Stimulated activated CD4-positive, alpha-beta T cell treated with anti-CD3 and anti-CD28 coated beads, Interleukin-12 subunit alpha, Interleukin-12 subunit beta, amount 100 ng/mL, for 4 hours (primary cell): Measurements from ENCODE around the gene MAD1L1.
"Not testable (repeated sequence)": the region's sequence is repeated elsewhere in the genome, so short reads cannot be mapped to it uniquely, and the experiment has no call there.

ENCODE experiments used
- DNase-seq: peaks from one replicate; pipeline ENCODE4 v3.0.0-alpha.2; 2020

The MAD1L1 gene

GRCh38 chr7:1823376-1824150 is 409.2 kb downstream of the MAD1L1 start:
- no peak for DNase-seq

DNA sequence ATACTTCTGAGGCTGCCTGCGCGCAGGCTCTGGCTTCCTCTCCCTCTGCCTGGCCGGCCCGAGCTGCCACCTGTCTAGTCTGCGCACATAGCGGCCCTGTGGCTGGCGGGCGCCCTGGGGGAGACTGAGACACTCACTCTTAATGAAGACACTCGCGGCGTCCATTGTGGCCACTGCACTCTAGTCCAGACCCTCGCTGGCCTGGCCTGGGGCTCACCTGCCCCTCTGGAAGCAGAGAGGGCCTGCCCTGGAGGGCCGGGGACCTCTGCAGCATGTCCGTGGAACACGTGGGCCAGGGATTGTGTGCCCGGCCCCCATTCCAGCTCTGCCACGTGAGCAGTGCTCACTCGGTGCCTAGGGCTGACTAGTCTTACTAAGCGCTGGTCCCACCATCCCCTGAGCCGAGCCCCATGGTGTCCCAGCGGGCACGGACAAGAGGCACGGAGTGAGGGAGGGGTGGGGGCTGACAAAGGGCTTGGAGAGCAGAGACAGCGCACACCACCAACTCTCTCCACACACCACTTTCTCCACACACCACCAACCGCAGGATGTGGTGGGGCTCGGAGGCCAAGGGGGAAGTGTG is 413.4 kb downstream of the MAD1L1 start:
- no peak for DNase-seq

DNA sequence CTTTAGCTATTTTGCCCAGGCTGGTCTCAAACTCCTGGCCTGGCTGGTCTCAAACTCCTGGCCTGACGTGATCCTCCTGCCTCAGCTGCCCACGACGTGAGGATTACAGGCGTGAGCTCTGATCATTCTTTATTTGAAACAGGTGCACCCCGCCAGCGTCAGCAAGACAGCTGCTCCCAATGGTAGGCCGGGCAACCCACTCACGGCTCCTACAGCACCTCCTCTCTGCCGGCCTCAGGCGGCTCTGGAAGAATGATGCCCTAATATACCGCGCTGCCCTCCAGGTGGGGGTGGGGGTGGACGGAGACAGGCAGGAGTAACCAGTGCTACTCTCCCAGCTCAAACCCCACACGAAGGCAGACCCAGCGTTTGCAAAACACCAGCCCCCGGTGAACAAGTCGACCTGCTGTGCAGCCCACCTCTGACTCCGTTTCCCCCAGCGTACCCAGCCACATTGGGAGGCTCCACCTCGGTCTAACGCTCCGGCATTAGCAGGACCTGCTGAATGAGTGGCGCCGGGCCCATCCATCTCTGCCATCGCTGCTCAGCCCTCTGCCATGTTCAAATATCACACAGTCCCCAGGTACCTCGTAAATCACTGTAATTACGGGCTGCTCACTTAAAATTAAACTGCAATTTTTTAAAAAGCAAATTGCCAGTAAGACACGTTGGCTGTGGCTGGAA is 414.0 kb downstream of the MAD1L1 start:
- no peak for DNase-seq

GRCh38 chr7:1817061-1817712 is 415.6 kb downstream of the MAD1L1 start:
- no peak for DNase-seq

DNA sequence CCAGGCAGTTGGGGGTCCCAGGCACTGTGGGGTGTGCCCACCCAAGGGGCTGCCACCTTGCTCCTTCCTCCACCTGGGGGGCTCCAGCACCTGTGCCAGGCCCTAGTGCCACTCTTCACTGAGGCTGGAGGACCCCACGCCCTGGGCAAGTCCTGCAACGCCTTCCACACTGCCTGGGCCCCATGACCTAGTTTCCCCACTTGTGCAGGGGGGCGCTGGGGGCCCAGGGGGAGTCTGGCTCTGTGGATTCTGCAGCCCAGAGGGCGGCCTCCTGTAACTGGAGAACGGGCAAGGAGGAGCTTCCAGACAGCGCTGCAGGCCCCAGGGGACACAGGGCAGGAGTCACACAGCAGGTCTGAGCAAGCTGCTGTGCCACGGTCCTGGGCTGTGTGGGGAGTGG is 416.3 kb downstream of the MAD1L1 start:
- not testable (repeated sequence) for DNase-seq

- not testable (repeated sequence) for DNase-seq
Measured at GRCh38 chr7:1815551-1816281, 417.0 kb downstream of the MAD1L1 start.

GRCh38 chr7:1815051-1815481 is 417.7 kb downstream of the MAD1L1 start:
- no peak for DNase-seq

DNA sequence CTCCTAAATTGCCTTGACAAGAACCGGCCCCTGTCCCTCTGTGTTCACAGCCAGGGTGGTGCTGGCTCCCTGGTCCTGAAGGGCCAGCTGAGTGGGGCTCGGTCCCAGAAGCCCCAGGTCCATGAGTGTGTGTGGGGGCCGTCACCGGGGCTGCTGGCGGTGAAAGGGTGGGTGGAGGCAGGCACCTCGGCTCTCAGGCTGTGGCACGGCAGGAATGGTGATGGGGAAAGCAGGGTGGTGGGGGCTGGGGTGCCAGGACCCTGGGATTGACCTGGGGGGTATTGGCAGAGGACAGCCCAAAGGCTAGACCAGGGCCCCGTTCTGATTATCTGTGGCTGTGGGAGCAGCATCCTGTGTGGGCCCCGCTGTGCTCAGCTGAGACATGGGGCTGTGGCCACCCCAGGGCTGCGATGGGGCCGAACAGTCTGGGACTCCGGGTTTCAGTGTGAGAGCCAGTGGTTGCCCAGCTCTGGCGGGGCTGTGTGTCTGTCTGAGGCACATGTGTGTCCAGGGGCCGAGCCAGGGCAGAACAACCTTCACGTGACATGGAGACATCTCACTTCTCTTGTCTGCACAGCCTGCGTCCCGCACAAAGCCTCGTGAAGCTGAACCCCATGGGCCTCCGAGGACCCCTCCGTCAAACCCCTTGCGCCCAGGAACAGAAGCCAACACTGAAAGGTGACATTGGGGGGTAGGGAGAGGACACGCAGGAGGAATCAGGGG is 418.5 kb downstream of the MAD1L1 start:
- no peak for DNase-seq

- no peak for DNase-seq
Measured at GRCh38 chr7:1813394-1814088, 419.2 kb downstream of the MAD1L1 start.

DNA sequence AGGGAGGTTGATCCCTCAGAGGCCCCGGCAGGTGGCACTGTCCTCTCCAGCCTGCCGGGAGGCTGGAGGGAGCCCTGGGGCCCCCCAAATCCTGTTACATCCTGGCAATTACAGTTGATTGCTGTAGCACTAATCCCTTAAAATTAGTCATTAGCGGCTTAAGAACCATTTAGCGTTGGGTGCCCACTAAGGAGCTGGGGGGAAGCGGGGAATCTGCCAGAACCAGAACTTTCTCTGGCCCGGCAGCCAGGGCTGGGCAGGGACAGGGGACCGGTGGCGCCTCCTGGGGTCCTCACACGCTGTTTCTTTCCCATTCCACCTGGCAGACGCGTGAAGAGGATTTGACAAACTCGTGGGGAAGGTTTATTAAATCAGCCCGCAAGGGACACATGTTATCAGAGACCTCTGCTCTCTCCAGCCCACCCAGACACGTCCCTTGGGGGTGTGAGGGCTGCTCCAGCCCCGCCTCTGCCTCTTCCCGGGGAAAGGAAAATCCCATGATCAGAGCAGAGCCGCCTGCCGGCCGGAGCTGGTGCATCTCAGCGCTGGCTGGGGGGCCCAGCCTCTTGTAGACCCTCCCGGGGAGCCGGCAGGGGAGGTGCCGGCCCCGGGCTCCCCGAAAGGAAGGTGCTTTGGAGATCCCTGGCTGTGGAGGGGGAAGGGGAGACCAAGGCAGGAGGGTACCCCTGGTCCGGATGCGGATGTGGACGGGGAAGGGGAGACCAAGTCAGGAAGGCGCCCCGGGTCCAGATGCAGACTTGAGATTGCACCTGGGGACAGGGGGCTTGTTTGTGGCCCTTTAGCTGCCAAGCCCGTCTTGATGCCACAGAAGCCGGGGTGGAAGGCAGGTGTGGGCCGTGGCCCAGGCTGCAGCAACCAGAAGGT is 420.0 kb downstream of the MAD1L1 start:
- DNase-seq, result no peak

- no peak for DNase-seq
Measured at GRCh38 chr7:1811850-1812508, 420.8 kb downstream of the MAD1L1 start.

DNA sequence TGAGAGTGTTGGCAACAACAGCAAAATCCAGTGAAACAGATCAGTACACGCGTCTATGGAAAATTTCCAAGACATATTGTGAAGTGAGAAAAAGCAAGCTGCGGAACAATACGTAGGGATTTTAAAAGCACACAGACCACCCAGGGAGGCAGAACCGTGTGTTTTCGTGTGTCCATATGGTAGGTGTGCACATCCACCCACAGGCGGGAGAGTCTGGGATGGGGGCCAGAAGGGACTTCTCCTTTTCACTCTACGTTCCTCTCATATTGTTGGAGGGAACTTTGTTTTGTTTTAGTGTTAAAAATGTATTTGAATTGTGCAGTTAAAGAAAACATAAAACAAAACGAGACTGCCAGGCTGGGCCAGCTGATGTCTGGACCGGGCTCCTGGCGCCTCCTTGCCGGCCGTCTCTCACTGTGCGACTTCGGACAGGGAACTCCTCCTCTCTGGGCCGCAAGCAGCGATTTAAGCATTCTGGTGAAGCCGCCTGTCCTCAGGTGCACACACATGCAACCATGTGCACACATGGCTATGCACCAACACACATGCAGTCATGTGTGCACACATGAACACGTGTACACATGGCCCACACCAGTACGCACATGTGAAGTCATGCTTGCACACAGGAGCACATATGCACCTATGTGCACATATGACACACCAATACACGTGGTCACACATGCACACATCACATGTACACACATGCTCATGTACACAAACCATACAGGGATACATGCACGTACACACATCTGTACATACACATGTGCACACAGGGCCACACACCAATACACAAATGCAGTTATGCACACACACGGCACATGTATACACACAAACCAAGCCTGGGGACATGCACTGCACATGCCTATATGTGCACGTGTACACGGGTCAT is 421.5 kb downstream of the MAD1L1 start:
- DNase-seq, result no peak

- no peak for DNase-seq
Measured at GRCh38 chr7:1810521-1810920, 422.2 kb downstream of the MAD1L1 start.

DNA sequence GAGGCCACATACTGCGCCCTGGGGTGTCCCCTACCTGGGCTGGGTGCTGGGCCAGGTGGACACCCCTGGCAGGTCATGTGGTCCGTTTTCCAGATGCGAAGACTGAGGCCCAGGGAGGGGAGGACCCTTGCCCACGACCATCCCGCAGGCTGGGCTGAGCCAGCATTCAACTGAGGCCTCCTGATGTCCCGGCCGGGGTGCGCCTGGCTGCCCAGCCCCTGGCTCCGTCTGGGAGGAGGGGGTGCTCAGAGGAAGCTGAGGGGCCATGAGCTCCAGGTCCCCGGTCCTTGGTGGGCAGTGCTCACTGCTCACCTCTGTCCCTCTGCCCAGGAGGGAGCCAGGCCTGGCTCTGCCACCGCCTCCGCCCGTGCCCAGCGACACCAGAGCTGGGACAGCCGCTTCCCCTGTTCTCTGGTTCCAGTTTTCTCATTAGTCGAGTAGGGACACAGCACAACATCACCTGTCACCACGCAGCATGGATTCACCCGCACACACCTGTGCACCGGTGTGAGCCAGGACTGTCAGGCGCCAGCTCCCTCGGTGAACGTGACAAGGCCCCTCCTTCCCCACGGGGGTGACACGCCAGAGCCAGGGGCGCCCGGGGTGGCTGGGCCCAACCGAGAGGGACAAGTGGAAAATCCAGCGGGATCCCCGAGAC is 423.0 kb downstream of the MAD1L1 start:
- DNase-seq, result no peak

DNA sequence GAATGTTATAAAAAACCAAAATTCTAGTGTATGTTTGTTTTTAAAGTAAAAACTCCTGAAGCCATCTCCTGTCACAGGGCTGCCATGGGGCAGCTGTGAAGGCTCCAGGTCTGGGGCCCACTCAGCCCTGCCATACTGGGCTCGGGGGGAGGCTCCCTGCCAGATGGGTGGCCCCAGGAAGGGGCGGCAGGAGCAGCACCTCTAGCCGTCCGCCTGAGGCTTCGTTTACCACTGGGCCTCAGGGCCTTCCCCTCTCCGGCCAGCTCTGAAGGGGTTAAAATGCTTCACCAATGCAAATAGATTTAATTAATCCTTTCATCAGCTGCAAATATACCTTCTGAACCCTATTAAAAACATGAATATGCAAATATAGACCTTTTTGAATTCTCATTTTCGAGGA is 423.7 kb downstream of the MAD1L1 start:
- no peak for DNase-seq

DNA sequence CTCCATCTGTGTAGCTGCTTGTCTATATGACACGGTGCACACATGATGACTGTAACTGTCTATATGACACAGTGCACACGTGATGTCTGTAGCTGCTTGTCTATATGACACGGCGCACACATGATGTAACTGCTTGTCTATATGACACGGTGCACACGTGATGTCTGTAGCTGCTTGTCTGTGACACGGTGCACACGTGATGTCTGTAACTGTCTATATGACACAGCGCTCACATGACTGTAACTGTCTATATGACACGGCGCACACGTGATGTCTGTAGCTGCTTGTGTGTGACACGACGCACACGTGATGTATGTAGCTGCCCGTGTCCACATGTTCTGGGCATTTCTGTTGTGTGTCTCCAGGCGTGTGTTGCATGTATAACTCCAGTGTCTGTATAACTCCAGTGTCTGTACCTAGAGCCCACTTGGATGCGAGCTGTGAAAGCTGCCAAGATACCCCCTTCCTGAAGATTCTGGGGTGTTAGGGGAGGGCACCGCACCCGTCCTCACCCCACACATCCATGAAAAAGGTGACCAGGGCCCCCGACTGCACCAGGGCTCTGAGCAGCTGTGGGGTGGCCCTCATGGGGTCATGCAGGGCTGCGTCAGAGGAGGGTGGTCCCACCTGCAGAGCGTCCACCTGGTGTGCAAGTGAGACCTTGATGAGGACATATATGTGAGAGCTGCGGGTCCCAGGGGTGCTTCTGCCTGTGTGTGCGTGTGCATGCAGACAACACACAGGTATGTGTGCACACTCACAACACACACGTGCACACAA is 424.7 kb downstream of the MAD1L1 start:
- no peak for DNase-seq

- DNase-seq, result no peak
Measured at GRCh38 chr7:1806354-1806753, 426.4 kb downstream of the MAD1L1 start.
